GM23248 (cell line): Measurements from ENCODE around the gene ECI1. TPM values are rescaled to one million over a fixed set of nuclear protein-coding genes. Genes with fewer than 3 reads are reported as not detected.
A peak's percentile ranks its signal among the peaks of the same experiment; 100 is the strongest.
"Not testable (repeated sequence)": the region's sequence is repeated elsewhere in the genome, so short reads cannot be mapped to it uniquely, and the experiment has no call there.

Source experiments
- DNase-seq: peaks from one replicate; pipeline ENCODE4 v3.0.0-alpha.2; 2015
- H2AFZ ChIP-seq: fragments of 200-600 bp; sonication (generic); 2 replicates; pipeline ENCODE4 v1.6.1; 2016; ENCODE audit warnings: antibody characterized with exemption
- H3F3A ChIP-seq: fragments of 200-600 bp; sonication (generic); 2 replicates; pipeline ENCODE4 v1.6.1; 2016; ENCODE audit warnings: mild to moderate bottlenecking, antibody characterized with exemption, mixed run types; ENCODE audit not compliant: insufficient read depth
- H3K27ac ChIP-seq: fragments of 200-600 bp; sonication (generic); 2 replicates; pipeline ENCODE4 v1.5.1; 2016; ENCODE audit warnings: mild to moderate bottlenecking
- H3K27me3 ChIP-seq: fragments of 200-600 bp; sonication (generic); replicated peaks from 2 replicates; pipeline ENCODE4 v1.6.1; 2016; ENCODE audit warnings: mild to moderate bottlenecking; ENCODE audit not compliant: insufficient read depth
- H3K36me3 ChIP-seq: fragments of 200-600 bp; sonication (generic); 2 replicates; pipeline ENCODE4 v1.6.1; 2016; ENCODE audit warnings: low read depth, mild to moderate bottlenecking
- H3K4me1 ChIP-seq: fragments of 200-600 bp; sonication (generic); 2 replicates; pipeline ENCODE4 v1.6.1; 2016; ENCODE audit warnings: mild to moderate bottlenecking; ENCODE audit not compliant: insufficient read depth
- H3K4me2 ChIP-seq: fragments of 200-600 bp; sonication (generic); one replicate; pipeline ENCODE4 v1.6.1; 2016; ENCODE audit warnings: mild to moderate bottlenecking; ENCODE audit not compliant: unreplicated experiment
- H3K4me3 ChIP-seq: fragments of 200-600 bp; sonication (generic); 2 replicates; pipeline ENCODE4 v1.5.1; 2016; ENCODE audit warnings: mild to moderate bottlenecking
- H3K79me2 ChIP-seq: fragments of 200-600 bp; sonication (generic); 2 replicates; pipeline ENCODE4 v1.6.1; 2016; ENCODE audit warnings: mild to moderate bottlenecking; ENCODE audit not compliant: insufficient read depth
- H3K9ac ChIP-seq: fragments of 200-600 bp; sonication (generic); 2 replicates; pipeline ENCODE4 v1.6.1; 2016; ENCODE audit warnings: mild to moderate bottlenecking
- H3K9me2 ChIP-seq: fragments of 200-600 bp; sonication (generic); 2 replicates; pipeline ENCODE4 v1.6.1; 2016; ENCODE audit warnings: mixed run types, mild to moderate bottlenecking, moderate library complexity; ENCODE audit not compliant: insufficient read depth
- H3K9me3 ChIP-seq: fragments of 200-600 bp; sonication (generic); one replicate; pipeline ENCODE4 v1.6.1; 2017; ENCODE audit warnings: low read depth
- H4K20me1 ChIP-seq: fragments of 200-600 bp; sonication (generic); 2 replicates; pipeline ENCODE4 v1.6.0; 2016; ENCODE audit not compliant: insufficient read depth
- EZH2 ChIP-seq: fragments of 200-600 bp; sonication (generic); IDR thresholded peaks from 2 replicates; pipeline ENCODE4 v1.6.1; 2018; ENCODE audit warnings: antibody characterized with exemption, mild to moderate bottlenecking; ENCODE audit not compliant: insufficient read depth, poor library complexity, severe bottlenecking
- EZH2phosphoT487 ChIP-seq: fragments of 200-600 bp; sonication (generic); IDR thresholded peaks from 2 replicates; pipeline ENCODE4 v1.6.1; 2018; ENCODE audit warnings: antibody characterized with exemption, moderate library complexity, mild to moderate bottlenecking, low read depth; ENCODE audit not compliant: insufficient read depth
- WGBS, 2 experiments: methylation state at CpG; one replicate each; pipeline ENCODE4 v1.1.6; 2015 to 2017; ENCODE audit warnings: low lambda C conversion rate in 2 of 2, low coverage in 1 of 2; ENCODE audit errors: missing lambda C conversion rate in 2 of 2; 5-methylcytosine and 5-hydroxymethylcytosine counted together
- in situ Hi-C: fragments of 300-500 bp; cut with MboI; formaldehyde crosslinking; loops from 2 replicates; pipeline ENCODE4 v1.15.0; 2020
- polyA plus RNA-seq: library from polyadenylated mRNA; unstranded; fragments of >200 nt; fragmentation: Nextera tagmentation; extraction: Ambion mirVana; gene quantifications from 2 replicates; pipeline ENCODE4 v1.2.1, GENCODE V29; 2016
- total RNA-seq: library from RNA; depleted of rRNA; stranded (reverse); fragments of >200 nt; shearing (Covaris generic); gene quantifications from 2 replicates; pipeline ENCODE4 v1.2.3, GENCODE V29; 2014

The ECI1 gene
- total and polyA plus RNA-seq, 2 experiments from 2014 or later, result 92.0 to 106 TPM

DNA sequence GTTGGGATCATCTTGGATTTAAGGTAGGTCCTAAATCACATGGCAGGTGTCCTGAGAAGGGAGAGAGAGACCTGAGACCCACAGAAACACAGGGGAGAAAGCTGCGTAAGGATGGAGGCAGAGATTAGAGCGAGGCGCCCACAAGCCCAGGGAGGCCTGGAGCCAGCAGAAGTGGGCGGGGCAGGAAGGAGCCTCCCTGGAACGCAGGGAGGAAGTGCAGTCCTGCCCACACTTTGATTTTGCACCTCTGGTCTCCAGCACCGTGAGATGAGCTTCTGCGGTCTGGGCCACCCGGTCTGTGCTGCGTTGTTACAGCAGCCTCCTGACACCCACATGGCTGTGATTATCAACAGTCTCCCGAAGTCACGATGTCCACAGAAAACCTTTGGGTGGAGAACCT lies 8.8 kb downstream of the ECI1 start:
- H4K20me1 ChIP-seq, result no peaks in the 10 kb centered on the region
- in situ Hi-C loops, result no loop called here

DNA sequence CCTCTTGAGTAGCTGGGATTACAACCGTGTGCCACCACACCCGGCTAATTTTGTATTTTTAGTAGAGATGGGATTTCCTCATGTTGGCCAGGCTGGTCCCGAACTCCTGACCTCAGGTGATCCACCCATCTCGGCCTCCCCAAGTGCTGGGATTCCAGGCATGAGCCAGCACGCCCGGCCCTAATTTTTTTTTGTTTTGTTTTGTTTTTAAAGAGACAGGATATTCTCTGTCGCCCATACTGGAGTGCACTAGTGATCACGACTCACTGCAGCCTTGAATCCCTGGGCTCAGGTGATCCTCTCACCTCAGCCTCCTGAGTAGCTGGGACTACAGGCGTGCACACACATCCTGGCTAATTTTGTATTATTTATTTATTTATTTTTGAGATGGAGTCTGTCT lies 11.1 kb downstream of the ECI1 start:
- H3K4me1 ChIP-seq, H3K9ac ChIP-seq, H3K36me3 ChIP-seq, H3K4me2 ChIP-seq, H3K9me2 ChIP-seq, H3F3A ChIP-seq, H4K20me1 ChIP-seq, H3K27me3 ChIP-seq, H3K4me3 ChIP-seq, H3K9me3 ChIP-seq, in situ Hi-C loops, DNase-seq, H3K27ac ChIP-seq, H3K79me2 ChIP-seq, H2AFZ ChIP-seq: not testable (repeated sequence)
- WGBS, 2 experiments, result 72 to 77% methylated on average over 9 of the region's 9 CpGs

More for the DNA sequence above, 8.8 kb downstream of the ECI1 start:
- H3K9me2 ChIP-seq, result no peaks in the 10 kb centered on the region
- H3K27me3 ChIP-seq, result no peaks in the 10 kb centered on the region
- peaks cover 12% of the 10 kb centered on the region; the same call in 1 of the 2 replicates for H3K36me3 ChIP-seq
- H3F3A ChIP-seq, result no peaks in the 10 kb centered on the region
- TF ChIP-seq EZH2phosphoT487 (no peak), EZH2 (no peak)
- H3K9me3 ChIP-seq, result no peaks in the 10 kb centered on the region
- no peak for DNase-seq
- WGBS, 2 experiments, result 83 to 88% methylated on average over 10 to 11 of the region's 11 CpGs
- no peak overlapping the region for H3K27ac ChIP-seq
- no peak overlapping the region for H3K4me2 ChIP-seq
- H3K4me1 ChIP-seq, result no peaks in the 10 kb centered on the region
- no peak overlapping the region for H3K4me3 ChIP-seq
- no peak overlapping the region for H3K9ac ChIP-seq
- peaks cover 9% of the 10 kb centered on the region for H3K79me2 ChIP-seq
- H2AFZ ChIP-seq, result no peak overlapping the region

DNA sequence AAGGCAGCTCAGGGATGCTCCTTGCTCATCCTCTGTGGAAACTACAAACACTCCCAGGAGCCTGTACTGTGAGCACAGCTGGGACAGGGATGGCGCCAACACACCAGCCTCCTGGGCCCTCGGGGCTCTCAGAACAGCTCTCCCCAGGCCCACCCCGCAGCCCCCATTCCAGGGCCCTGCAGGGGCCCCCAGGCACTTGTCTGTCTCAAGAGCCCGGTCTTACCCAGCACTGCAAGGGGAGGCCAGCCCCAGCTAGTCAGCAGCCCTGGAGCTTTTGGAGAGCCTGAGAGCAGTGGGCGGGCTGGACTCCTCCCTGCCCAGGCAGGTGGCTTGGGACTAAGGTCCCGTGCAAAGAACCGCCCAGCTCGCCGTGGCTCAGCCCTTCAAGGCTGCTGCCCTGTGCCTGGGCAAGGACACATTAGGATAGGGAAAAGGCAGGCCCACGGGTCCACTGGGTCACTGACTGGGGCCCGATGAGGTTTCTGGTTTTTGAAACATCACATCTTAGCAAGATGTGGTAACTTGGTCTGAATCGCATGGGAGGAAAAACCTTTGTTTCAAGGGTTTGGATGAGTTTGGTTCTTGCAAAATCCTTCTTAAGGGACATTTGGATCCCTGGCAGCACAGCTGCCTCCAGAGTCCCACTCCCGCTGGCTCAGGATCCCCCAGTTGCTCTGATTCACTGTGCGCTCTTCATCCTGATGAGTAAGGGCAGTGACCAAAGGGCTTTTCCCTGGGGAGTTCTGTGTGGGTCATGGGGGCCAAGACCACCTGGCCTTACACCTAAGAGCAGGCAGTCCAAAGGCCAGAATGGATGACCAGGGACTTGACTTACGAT lies 12.3 kb downstream of the ECI1 start:
- 68 to 72% methylated on average over 12 to 15 of the region's 15 CpGs for WGBS, 2 experiments
- Histone ChIP-seq H3K27ac (no peak overlapping the region), H3K79me2 (no peaks in the 10 kb centered on the region), H2AFZ (no peak overlapping the region), H3K9me3 (no peaks in the 10 kb centered on the region), H3K36me3 (peaks cover 6% of the 10 kb centered on the region; the same call in 1 of the 2 replicates), H3K9me2 (no peaks in the 10 kb centered on the region), H3K4me3 (no peak overlapping the region), H3K9ac (no peak overlapping the region), H3K4me2 (no peak overlapping the region), H3K4me1 (no peaks in the 10 kb centered on the region), H4K20me1 (no peaks in the 10 kb centered on the region), H3K27me3 (no peaks in the 10 kb centered on the region), H3F3A (no peaks in the 10 kb centered on the region)
- TF ChIP-seq EZH2phosphoT487 (no peak), EZH2 (no peak)
- DNase-seq, result peak; percentile 32
- in situ Hi-C loops, result no loop called here

DNA sequence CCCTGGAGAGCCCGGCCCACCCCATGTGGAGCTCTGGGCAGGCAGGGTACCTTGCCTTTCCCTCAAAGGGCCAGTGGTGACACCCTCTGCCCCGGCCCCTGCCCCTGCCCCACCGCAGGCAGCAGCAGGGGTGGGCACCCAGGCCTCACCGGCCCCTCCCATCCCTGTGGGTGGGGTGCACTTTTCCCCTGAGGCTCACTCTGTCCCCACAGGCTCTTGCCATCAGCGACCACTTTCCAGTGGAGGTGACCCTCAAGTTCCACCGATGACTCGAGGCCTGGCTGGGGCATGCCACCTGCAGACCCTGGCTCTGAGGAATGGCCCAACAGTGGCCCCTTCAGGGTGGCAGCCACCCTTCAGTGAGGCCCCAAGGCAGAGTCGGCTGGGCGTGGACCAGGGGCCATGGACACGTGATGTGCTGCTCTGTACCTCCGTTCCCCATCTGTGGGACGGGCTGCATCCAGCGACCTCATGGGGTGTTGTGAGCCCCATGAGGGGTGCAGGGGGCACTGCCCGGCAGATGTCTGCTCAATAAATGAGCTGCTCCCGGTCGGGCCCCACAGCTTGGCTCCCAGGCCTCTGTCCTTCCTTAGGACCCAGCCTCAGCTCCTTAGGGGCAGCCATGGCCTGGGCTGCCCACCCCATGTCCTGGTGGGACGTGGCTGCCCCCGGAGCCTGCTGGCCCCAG lies 13.1 kb downstream of the ECI1 start:
- WGBS, 2 experiments, result 82 to 84% methylated on average over 14 to 15 of the region's 18 CpGs
- Histone ChIP-seq H2AFZ (no peak overlapping the region), H3K27me3 (no peaks in the 10 kb centered on the region), H4K20me1 (no peaks in the 10 kb centered on the region), H3K36me3 (peaks cover 6% of the 10 kb centered on the region; the same call in 1 of the 2 replicates), H3K4me2 (no peak overlapping the region), H3K27ac (no peak overlapping the region), H3K9ac (no peak overlapping the region), H3K9me2 (no peaks in the 10 kb centered on the region), H3K4me1 (no peaks in the 10 kb centered on the region), H3F3A (no peaks in the 10 kb centered on the region), H3K9me3 (no peaks in the 10 kb centered on the region), H3K79me2 (no peaks in the 10 kb centered on the region), H3K4me3 (no peak overlapping the region)
- TF ChIP-seq EZH2phosphoT487, result no peak
- no peak for TF ChIP-seq EZH2
- DNase-seq, result no peak
- in situ Hi-C loops, result no loop called here
